Uterus (tissue), 2 donors: Measurements from ENCODE around the gene ZC3HAV1L.

Experiments
- POLR2A ChIP-seq, 2 donors: fragments of 450-650 bp; IDR thresholded peaks; one replicate each; pipeline ENCODE4 v1.6.1; 2016; ENCODE audit warnings: antibody characterized with exemption in 2 of 2, mild to moderate bottlenecking in 1 of 2, moderate library complexity in 1 of 2
- TF ChIP-seq, protein P1 (sequence below), 4 experiments: fragments of 200-600 bp in 2 of 4; fragments of 450-650 bp in 2 of 4; sonication (generic) in 2 of 4; IDR thresholded peaks; one replicate each; pipeline ENCODE4 v1.5.1; 2016 to 2019; ENCODE audit warnings: antibody characterized with exemption in 4 of 4, mild to moderate bottlenecking in 2 of 4, moderate library complexity in 1 of 4

DNA sequence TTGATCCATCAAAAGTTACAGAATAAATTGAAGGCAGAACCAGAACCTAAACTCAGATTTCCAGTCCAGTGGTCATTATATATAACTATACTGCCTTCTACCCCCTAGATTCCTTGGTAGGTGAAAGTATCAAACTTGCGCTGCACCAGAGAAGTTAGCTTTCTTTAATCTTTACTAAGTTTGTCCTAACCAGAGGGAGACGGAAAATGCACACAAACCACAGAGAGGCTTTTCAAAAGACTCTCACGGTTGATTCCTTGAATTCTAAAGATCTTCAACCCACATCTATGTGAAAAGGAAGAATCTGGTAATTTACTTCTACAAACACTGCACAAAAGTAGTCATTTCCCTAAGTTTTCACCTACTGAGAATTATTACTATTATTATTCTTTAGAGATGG lies 36.4 kb downstream of the ZC3HAV1L start:
- TF ChIP-seq, protein P1, sequence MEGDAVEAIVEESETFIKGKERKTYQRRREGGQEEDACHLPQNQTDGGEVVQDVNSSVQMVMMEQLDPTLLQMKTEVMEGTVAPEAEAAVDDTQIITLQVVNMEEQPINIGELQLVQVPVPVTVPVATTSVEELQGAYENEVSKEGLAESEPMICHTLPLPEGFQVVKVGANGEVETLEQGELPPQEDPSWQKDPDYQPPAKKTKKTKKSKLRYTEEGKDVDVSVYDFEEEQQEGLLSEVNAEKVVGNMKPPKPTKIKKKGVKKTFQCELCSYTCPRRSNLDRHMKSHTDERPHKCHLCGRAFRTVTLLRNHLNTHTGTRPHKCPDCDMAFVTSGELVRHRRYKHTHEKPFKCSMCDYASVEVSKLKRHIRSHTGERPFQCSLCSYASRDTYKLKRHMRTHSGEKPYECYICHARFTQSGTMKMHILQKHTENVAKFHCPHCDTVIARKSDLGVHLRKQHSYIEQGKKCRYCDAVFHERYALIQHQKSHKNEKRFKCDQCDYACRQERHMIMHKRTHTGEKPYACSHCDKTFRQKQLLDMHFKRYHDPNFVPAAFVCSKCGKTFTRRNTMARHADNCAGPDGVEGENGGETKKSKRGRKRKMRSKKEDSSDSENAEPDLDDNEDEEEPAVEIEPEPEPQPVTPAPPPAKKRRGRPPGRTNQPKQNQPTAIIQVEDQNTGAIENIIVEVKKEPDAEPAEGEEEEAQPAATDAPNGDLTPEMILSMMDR (IDR thresholded peaks at IDR 0.05), result no peak
- TF ChIP-seq POLR2A (IDR thresholded peaks at IDR 0.05), result no peak
